IMR-90 (cell line): ENCODE measurements around the gene LRRC18. TPM values are rescaled to one million over a fixed set of nuclear protein-coding genes. Genes with fewer than 3 reads are reported as not detected.

Source experiments
- ATAC-seq: fragments of 200-7000 bp; cut with Tn5 transposase; 2 replicates; pipeline ENCODE4 v1.9.1; 2020; ENCODE audit warnings: low read depth, mild to moderate bottlenecking, moderate library complexity
- BruUV-seq: library from RNA; stranded (reverse); fragments of 400-500 nt; replicated peaks from 2 replicates; lab custom pipeline; 2021; lab: Mats Ljungman, UMichigan
- CTCF ChIA-PET: fragments of 300-600 bp; formaldehyde crosslinking; extraction: SDS; loops from one replicate; lab custom pipeline; 2021; ENCODE audit warnings: antibody characterized with exemption; lab: Yijun Ruan, JAX
- POLR2A ChIA-PET: fragments of 300-600 bp; sonication (Branson Sonifier 250); formaldehyde crosslinking; loops from one replicate; lab custom pipeline; 2022; ENCODE audit warnings: antibody characterized with exemption; ENCODE audit not compliant: unreplicated experiment; lab: Charles Lee
- DNase-seq: peaks from one replicate; pipeline ENCODE4 v3.0.0; 2013
- H2AFZ ChIP-seq: replicated peaks from 2 replicates; pipeline ENCODE3; 2013; ENCODE audit warnings: low read length, mild to moderate bottlenecking; ENCODE audit not compliant: poor library complexity
- H2AK5ac ChIP-seq: 2 replicates; pipeline ENCODE4 v1.6.1; 2013; ENCODE audit warnings: low read depth, low read length, inconsistent platforms
- H2AK9ac ChIP-seq: replicated peaks from 2 replicates; pipeline ENCODE3; 2013; ENCODE audit warnings: mild to moderate bottlenecking, low read depth, low read length, moderate library complexity; ENCODE audit not compliant: poor library complexity
- H2BK120ac ChIP-seq: 2 replicates; pipeline ENCODE4 v1.6.1; 2013; ENCODE audit warnings: low read depth, low read length, inconsistent platforms
- H2BK15ac ChIP-seq: 3 replicates; pipeline ENCODE4 v1.6.1; 2013; ENCODE audit warnings: low read depth, low read length, inconsistent platforms
- H2BK20ac ChIP-seq: 2 replicates; pipeline ENCODE4 v1.6.1; 2013; ENCODE audit warnings: low read depth, mild to moderate bottlenecking, inconsistent platforms, low read length, moderate library complexity
- H2BK5ac ChIP-seq: 2 replicates; pipeline ENCODE4 v1.6.1; 2013; ENCODE audit warnings: mild to moderate bottlenecking, low read depth, low read length, inconsistent platforms; ENCODE audit not compliant: poor library complexity, severe bottlenecking
- H3K14ac ChIP-seq: replicated peaks from 2 replicates; pipeline ENCODE4 v1.6.1; 2013; ENCODE audit warnings: low read depth, low read length, inconsistent platforms
- H3K18ac ChIP-seq: 2 replicates; pipeline ENCODE4 v1.6.1; 2013; ENCODE audit warnings: low read depth, low read length, control low read depth
- H3K23ac ChIP-seq: 2 replicates; pipeline ENCODE4 v1.6.1; 2013; ENCODE audit warnings: low read depth, low read length, inconsistent platforms
- H3K27ac ChIP-seq: 2 replicates; pipeline ENCODE4 v1.5.1; 2013; ENCODE audit warnings: mild to moderate bottlenecking, control low read depth, low read length; ENCODE audit not compliant: insufficient read depth
- H3K27me3 ChIP-seq: 2 replicates; pipeline ENCODE4 v1.6.1; 2013; ENCODE audit warnings: low read length; ENCODE audit not compliant: control insufficient read depth, insufficient read depth
- H3K36me3 ChIP-seq: 2 replicates; pipeline ENCODE4 v1.6.1; 2013; ENCODE audit warnings: low read length, mixed read lengths; ENCODE audit not compliant: control insufficient read depth, insufficient read depth
- H3K4ac ChIP-seq: 2 replicates; pipeline ENCODE4 v1.6.1; 2013; ENCODE audit warnings: low read depth, low read length, inconsistent platforms
- H3K4me1 ChIP-seq: 2 replicates; pipeline ENCODE4 v1.6.1; 2013; ENCODE audit warnings: low read length, mixed read lengths; ENCODE audit not compliant: control insufficient read depth, insufficient read depth
- H3K4me2 ChIP-seq: 2 replicates; pipeline ENCODE4 v1.6.1; 2013; ENCODE audit warnings: low read depth, mild to moderate bottlenecking, control low read depth, low read length, moderate library complexity
- H3K4me3 ChIP-seq: 2 replicates; pipeline ENCODE4 v1.5.1; 2013; ENCODE audit warnings: low read depth, mild to moderate bottlenecking, control low read depth, low read length, moderate library complexity; ENCODE audit not compliant: insufficient read depth
- H3K56ac ChIP-seq: 2 replicates; pipeline ENCODE4 v1.6.1; 2013; ENCODE audit warnings: low read length, inconsistent platforms; ENCODE audit not compliant: insufficient read depth; ENCODE audit errors: extremely low read depth
- H3K79me1 ChIP-seq, 2 experiments: 2 replicates each; pipeline ENCODE4 v1.6.1; 2013; ENCODE audit warnings: low read length in 2 of 2, inconsistent platforms in 1 of 2, low read depth in 1 of 2
- H3K9ac ChIP-seq: 2 replicates; pipeline ENCODE4 v1.6.1; 2013; ENCODE audit warnings: low read depth, low read length, control low read depth
- H3K9me1 ChIP-seq: 2 replicates; pipeline ENCODE4 v1.6.1; 2013; ENCODE audit warnings: low read length, inconsistent platforms; ENCODE audit not compliant: insufficient read depth
- H3K9me3 ChIP-seq: 2 replicates; pipeline ENCODE4 v1.6.1; 2013; ENCODE audit warnings: low read length; ENCODE audit not compliant: control insufficient read depth, insufficient read depth
- H4K20me1 ChIP-seq: 2 replicates; pipeline ENCODE4 v1.6.1; 2013; ENCODE audit warnings: low read length, inconsistent platforms; ENCODE audit not compliant: insufficient read depth
- H4K5ac ChIP-seq: 2 replicates; pipeline ENCODE4 v1.6.1; 2013; ENCODE audit warnings: mild to moderate bottlenecking, low read depth, low read length, control low read depth
- H4K8ac ChIP-seq, 2 experiments: 2 replicates each; pipeline ENCODE4 v1.6.1; 2013; ENCODE audit warnings: low read depth in 2 of 2, low read length in 2 of 2, control low read depth in 1 of 2, inconsistent platforms in 1 of 2
- H4K91ac ChIP-seq: 2 replicates; pipeline ENCODE4 v1.6.1; 2013; ENCODE audit warnings: low read depth, low read length, inconsistent platforms; ENCODE audit not compliant: insufficient read depth
- BHLHE40 ChIP-seq: fragments of 150-350 bp; IDR thresholded peaks from 2 replicates; pipeline ENCODE4 v1.6.1; 2016; ENCODE audit warnings: mild to moderate bottlenecking, low read depth, low read length
- CEBPB ChIP-seq: IDR thresholded peaks from 2 replicates; pipeline ENCODE4 v1.6.1; 2012; ENCODE audit warnings: low read depth, low read length, improper control_type of control experiment
- CHD1 ChIP-seq: IDR thresholded peaks from 2 replicates; pipeline ENCODE4 v1.6.1; 2012; ENCODE audit warnings: low read depth, low read length, improper control_type of control experiment
- FOS ChIP-seq: fragments of 150-350 bp; IDR thresholded peaks from 2 replicates; pipeline ENCODE4 v1.6.1; 2016; ENCODE audit warnings: low read depth, low read length
- MAFK ChIP-seq: IDR thresholded peaks from 2 replicates; pipeline ENCODE4 v1.6.1; 2012; ENCODE audit warnings: low read depth, low read length, improper control_type of control experiment
- POLR2A ChIP-seq: IDR thresholded peaks from 2 replicates; pipeline ENCODE4 v1.6.1; 2012; ENCODE audit warnings: mild to moderate bottlenecking, low read depth, low read length
- RAD21 ChIP-seq: IDR thresholded peaks from 2 replicates; pipeline ENCODE4 v1.6.1; 2012; ENCODE audit warnings: low read length, improper control_type of control experiment
- RCOR1 ChIP-seq: IDR thresholded peaks from 2 replicates; pipeline ENCODE4 v1.6.1; 2012; ENCODE audit warnings: mild to moderate bottlenecking, low read length, improper control_type of control experiment; ENCODE audit not compliant: insufficient replicate concordance
- RFX5 ChIP-seq: IDR thresholded peaks from 2 replicates; pipeline ENCODE4 v1.8.0; 2012; ENCODE audit warnings: low read depth, mild to moderate bottlenecking, low read length, moderate library complexity
- SMC3 ChIP-seq: fragments of 150-350 bp; IDR thresholded peaks from 2 replicates; pipeline ENCODE4 v1.6.1; 2016; ENCODE audit warnings: low read depth, mild to moderate bottlenecking, antibody characterized with exemption, low read length, moderate library complexity
- whole genome bisulfite sequencing, 2 experiments: methylation state at CpG; one replicate each; pipeline versions ENCODE4 v1.1.5 to v1.1.7; 2013; ENCODE audit warnings: missing lambda C conversion rate in 2 of 2; ENCODE audit not compliant: insufficient read length in 1 of 2; ENCODE audit errors: extremely low coverage in 2 of 2; 5-methylcytosine and 5-hydroxymethylcytosine counted together
- dilution Hi-C: fragments of 300-500 bp; cut with HindIII; formaldehyde crosslinking; loops from one replicate; pipeline ENCODE4 v1.14.3; 2018; ENCODE audit warnings: low sequenced_read_pairs; ENCODE audit not compliant: unreplicated experiment
- in situ Hi-C: fragments of 300-500 bp; cut with MboI; formaldehyde crosslinking; loops from 3 replicates; pipeline ENCODE4 v1.14.3; 2019; ENCODE audit warnings: low sequenced_read_pairs, inconsistent platforms, mixed read lengths
- intact Hi-C: fragments of 100-400 bp; cut with micrococcal nuclease; formaldehyde crosslinking; loops from 2 replicates; pipeline ENCODE4 v1.10.0; 2022
- polyA plus RNA-seq, 3 experiments: library from polyadenylated mRNA; depleted of rRNA; stranded (reverse); fragments of >200 nt; gene quantifications; 2 replicates each; pipeline ENCODE4 v1.2.3, GENCODE V29; 2012; ENCODE audit warnings: low replicate concordance in 1 of 3
- total RNA-seq: library from RNA; depleted of rRNA; stranded (reverse); fragments of >200 nt; gene quantifications from 2 replicates; pipeline ENCODE4 v1.2.3, GENCODE V29; 2012
- TF ChIP-seq, protein P1 (sequence below): conservative IDR thresholded peaks from 2 replicates; pipeline ENCODE4 v1.5.1; 2012; ENCODE audit warnings: mild to moderate bottlenecking, low read depth, low read length, improper control_type of control experiment
- TF ChIP-seq, protein P2 (sequence below): fragments of 150-350 bp; IDR thresholded peaks from 2 replicates; pipeline ENCODE4 v1.6.1; 2017; ENCODE audit warnings: mild to moderate bottlenecking, antibody characterized with exemption, low read length, low read depth
- TF ChIP-seq, protein P3 (sequence below): fragments of 150-350 bp; IDR thresholded peaks from 2 replicates; pipeline ENCODE4 v1.6.1; 2016; ENCODE audit warnings: low read depth, mild to moderate bottlenecking, low read length, moderate library complexity, borderline replicate concordance

The LRRC18 gene
- total and polyA plus RNA-seq, 2 of the 4 experiments (the other 2 are of a cell fraction), result not detected

DNA sequence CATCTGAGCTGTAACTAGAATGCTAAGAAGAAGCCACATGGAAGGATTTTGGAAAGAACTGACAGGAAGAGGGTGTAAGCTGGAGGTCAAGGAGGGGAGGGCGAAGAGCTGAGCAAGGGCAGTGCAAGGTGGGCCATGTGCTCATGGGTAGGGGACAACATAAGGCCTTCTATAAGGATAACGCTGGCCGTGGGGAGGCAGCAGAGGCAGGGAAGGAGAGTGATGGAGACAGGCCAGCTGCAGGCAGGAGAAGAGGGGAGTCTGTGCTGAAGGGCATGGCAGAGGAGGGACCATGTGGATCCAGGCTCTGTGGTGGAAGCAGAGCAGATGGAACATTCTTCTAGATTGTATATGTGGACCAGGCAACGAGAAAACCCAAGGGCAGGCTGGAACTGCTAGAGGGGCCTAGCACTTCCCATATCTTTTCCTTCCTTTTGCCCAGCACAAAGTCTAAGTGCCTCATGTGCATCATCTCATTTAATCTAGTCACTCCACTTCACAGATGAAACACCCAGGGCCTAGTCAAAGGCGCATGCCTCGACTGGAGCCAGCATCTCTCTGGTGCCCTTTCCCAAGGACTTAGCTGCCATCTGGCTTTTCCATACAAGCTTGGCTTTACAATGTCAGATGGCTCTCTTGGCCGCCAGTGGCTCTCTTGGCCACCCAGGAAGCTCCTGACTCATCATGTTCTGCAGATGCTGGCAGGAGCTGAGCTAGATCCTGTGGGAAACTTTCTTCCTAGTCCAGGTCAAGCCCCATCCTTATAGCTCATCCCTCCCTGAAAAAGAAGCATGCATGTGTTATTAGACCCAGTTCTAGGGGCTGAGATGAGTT is 6.6 kb downstream of the LRRC18 start:
- Histone ChIP-seq H2AK5ac (no peak overlapping the region), H4K5ac (no peak overlapping the region), H4K91ac (no peak overlapping the region), H2AFZ (peak overlapping the region; percentile 41), H3K23ac (no peak overlapping the region), H3K4me3 (no peak overlapping the region), H3K36me3 (no peaks in the 10 kb centered on the region), H3K27me3 (peaks cover 21% of the 10 kb centered on the region), H2BK20ac (no peak overlapping the region), H3K4ac (no peak overlapping the region), H3K9me3 (no peaks in the 10 kb centered on the region), H4K20me1 (no peaks in the 10 kb centered on the region), H3K79me1 (no peaks in the 10 kb centered on the region), H3K56ac (no peak overlapping the region), H3K4me1 (no peaks in the 10 kb centered on the region), H2BK15ac (no peak overlapping the region), H3K18ac (no peak overlapping the region), H2BK120ac (no peak overlapping the region), H4K8ac (no peak overlapping the region), H3K14ac (no peak overlapping the region), H3K27ac (no peak overlapping the region), H2BK5ac (no peak overlapping the region), H2AK9ac (no peak overlapping the region), H3K9ac (no peak overlapping the region), H3K9me1 (no peaks in the 10 kb centered on the region), H3K4me2 (no peak overlapping the region)
- POLR2A ChIA-PET, result no interaction called here
- 61% methylated on average over 5 of the region's 7 CpGs; no CpG with 5 or more reads in 1 of the 2 experiments for WGBS, 2 experiments
- dilution Hi-C loops, result no loop called here
- intact Hi-C loops, result no loop called here
- in situ Hi-C loops, result no loop called here
- no peak for ATAC-seq
- no peak for DNase-seq
- no TSS peak for BruUV-seq
- TF ChIP-seq POLR2A (no peak), RFX5 (no peak), RAD21 (no peak), CHD1 (no peak), BHLHE40 (no peak), SMC3 (no peak), RCOR1 (no peak), FOS (no peak), MAFK (no peak), CEBPB (no peak)
- TF ChIP-seq, protein P1, sequence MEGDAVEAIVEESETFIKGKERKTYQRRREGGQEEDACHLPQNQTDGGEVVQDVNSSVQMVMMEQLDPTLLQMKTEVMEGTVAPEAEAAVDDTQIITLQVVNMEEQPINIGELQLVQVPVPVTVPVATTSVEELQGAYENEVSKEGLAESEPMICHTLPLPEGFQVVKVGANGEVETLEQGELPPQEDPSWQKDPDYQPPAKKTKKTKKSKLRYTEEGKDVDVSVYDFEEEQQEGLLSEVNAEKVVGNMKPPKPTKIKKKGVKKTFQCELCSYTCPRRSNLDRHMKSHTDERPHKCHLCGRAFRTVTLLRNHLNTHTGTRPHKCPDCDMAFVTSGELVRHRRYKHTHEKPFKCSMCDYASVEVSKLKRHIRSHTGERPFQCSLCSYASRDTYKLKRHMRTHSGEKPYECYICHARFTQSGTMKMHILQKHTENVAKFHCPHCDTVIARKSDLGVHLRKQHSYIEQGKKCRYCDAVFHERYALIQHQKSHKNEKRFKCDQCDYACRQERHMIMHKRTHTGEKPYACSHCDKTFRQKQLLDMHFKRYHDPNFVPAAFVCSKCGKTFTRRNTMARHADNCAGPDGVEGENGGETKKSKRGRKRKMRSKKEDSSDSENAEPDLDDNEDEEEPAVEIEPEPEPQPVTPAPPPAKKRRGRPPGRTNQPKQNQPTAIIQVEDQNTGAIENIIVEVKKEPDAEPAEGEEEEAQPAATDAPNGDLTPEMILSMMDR, result no peak
- TF ChIP-seq, protein P2, sequence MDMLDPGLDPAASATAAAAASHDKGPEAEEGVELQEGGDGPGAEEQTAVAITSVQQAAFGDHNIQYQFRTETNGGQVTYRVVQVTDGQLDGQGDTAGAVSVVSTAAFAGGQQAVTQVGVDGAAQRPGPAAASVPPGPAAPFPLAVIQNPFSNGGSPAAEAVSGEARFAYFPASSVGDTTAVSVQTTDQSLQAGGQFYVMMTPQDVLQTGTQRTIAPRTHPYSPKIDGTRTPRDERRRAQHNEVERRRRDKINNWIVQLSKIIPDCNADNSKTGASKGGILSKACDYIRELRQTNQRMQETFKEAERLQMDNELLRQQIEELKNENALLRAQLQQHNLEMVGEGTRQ, result no peak
- TF ChIP-seq, protein P3, sequence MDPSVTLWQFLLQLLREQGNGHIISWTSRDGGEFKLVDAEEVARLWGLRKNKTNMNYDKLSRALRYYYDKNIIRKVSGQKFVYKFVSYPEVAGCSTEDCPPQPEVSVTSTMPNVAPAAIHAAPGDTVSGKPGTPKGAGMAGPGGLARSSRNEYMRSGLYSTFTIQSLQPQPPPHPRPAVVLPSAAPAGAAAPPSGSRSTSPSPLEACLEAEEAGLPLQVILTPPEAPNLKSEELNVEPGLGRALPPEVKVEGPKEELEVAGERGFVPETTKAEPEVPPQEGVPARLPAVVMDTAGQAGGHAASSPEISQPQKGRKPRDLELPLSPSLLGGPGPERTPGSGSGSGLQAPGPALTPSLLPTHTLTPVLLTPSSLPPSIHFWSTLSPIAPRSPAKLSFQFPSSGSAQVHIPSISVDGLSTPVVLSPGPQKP, result no peak
- CTCF ChIA-PET, result interaction anchor here (0.7 kb wide), 1 partner anchor 386 kb away, joined by 5 read pairs; no protein-coding TSS in a partner anchor
